Measurements from ENCODE around the gene C20orf141. TPM values are rescaled to one million over a fixed set of nuclear protein-coding genes. Genes with fewer than 3 reads are reported as not detected.

The C20orf141 gene
- total RNA-seq, 1 donor from 2014 or later: not detected

DNA sequence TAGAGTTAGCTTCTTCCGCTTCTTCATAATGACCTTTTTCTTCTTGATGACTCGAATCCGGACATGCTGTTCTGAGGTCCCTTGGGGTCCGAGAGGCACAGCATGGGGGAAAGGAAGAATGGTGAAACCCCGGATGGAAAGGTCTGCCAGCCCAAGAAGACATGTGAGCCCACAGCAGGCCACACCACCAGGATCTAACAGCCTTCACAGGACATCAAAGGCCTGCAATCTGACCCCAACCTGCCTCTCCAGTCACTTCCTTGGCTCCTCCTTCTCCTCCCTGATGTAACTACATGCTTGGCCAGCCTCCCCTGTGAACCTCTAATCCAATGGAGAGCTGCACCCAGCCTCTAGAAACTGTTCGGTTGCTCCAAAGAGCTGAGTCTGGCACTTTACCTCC lies 16.0 kb upstream of the C20orf141 start:
- H3K27me3 ChIP-seq (ENCODE audit: insufficient read depth, low read length): peaks cover 31% of the 10 kb centered on the region
- no peak overlapping the region for H3K27ac ChIP-seq (ENCODE audit: low read depth, low read length)
- Mint-ChIP-seq H3K4me3 (ENCODE audit: unreplicated experiment) (peak overlapping the region; percentile 71), H3K9me3 (ENCODE audit: unreplicated experiment) (peaks cover 19% of the 10 kb centered on the region), H3K36me3 (ENCODE audit: low read depth, unreplicated experiment) (peaks cover 3% of the 10 kb centered on the region), H3K27me3 (ENCODE audit: low read depth, unreplicated experiment) (peaks cover 46% of the 10 kb centered on the region), H3K4me1 (ENCODE audit: low read depth, unreplicated experiment) (peaks cover 3% of the 10 kb centered on the region), H3K27ac (ENCODE audit: unreplicated experiment) (no peak overlapping the region)
- TF ChIP-seq, protein P1, sequence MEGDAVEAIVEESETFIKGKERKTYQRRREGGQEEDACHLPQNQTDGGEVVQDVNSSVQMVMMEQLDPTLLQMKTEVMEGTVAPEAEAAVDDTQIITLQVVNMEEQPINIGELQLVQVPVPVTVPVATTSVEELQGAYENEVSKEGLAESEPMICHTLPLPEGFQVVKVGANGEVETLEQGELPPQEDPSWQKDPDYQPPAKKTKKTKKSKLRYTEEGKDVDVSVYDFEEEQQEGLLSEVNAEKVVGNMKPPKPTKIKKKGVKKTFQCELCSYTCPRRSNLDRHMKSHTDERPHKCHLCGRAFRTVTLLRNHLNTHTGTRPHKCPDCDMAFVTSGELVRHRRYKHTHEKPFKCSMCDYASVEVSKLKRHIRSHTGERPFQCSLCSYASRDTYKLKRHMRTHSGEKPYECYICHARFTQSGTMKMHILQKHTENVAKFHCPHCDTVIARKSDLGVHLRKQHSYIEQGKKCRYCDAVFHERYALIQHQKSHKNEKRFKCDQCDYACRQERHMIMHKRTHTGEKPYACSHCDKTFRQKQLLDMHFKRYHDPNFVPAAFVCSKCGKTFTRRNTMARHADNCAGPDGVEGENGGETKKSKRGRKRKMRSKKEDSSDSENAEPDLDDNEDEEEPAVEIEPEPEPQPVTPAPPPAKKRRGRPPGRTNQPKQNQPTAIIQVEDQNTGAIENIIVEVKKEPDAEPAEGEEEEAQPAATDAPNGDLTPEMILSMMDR (IDR thresholded peaks at IDR 0.05; ENCODE audit: insufficient read depth, low read depth, low read length): no peak
- no peak for TF ChIP-seq EZH2 (IDR thresholded peaks at IDR 0.05; ENCODE audit: insufficient read depth, low read length)
- H3K36me3 ChIP-seq (ENCODE audit: insufficient read depth, low read length): no peaks in the 10 kb centered on the region
- no peak overlapping the region for H3K9ac ChIP-seq (ENCODE audit: low read length)
- no peak overlapping the region for H3K4me3 ChIP-seq (ENCODE audit: insufficient read depth, low read depth, low read length)
- FAIRE-seq (no peak), DNase-seq (ENCODE audit: low read depth) (no peak)
- no peaks in the 10 kb centered on the region for H3K79me2 ChIP-seq (ENCODE audit: insufficient read depth, low read length)
- peak overlapping the region; percentile 94 for H3K4me2 ChIP-seq (ENCODE audit: low read length)
- H3K4me1 ChIP-seq (ENCODE audit: insufficient read depth, low read length): peaks cover 8% of the 10 kb centered on the region
- H4K20me1 ChIP-seq (ENCODE audit: insufficient read depth, low read length): no peaks in the 10 kb centered on the region
- H2AFZ ChIP-seq (ENCODE audit: low read depth, low read length): no peak overlapping the region
- H3K9me3 ChIP-seq (ENCODE audit: insufficient read depth, low read depth, low read length): peaks cover 10% of the 10 kb centered on the region

DNA sequence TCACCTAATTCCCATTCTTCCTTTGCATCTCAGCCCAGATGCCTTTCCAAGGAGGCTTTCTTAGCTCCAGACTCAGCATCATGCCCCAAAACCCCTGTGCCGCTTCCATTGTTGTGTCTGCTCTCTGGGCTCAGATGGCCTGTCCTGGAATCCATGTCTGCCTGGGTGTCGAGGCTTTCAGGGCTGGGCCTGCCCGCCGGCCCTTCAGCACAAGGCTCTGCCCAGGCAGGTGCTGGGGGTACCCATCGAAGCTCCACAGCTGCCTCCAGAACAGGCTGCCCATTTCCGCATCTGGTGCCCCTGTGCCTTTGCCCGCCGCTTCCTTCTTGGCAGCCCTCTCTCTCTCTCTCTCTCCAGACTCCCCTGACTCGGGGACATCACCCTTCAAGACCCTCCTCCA lies 15.5 kb upstream of the C20orf141 start:
- H3K27me3 Mint-ChIP-seq (ENCODE audit: low read depth, unreplicated experiment): peaks cover 48% of the 10 kb centered on the region
- peaks cover 3% of the 10 kb centered on the region for H3K4me1 Mint-ChIP-seq (ENCODE audit: low read depth, unreplicated experiment)
- Histone ChIP-seq H2AFZ (ENCODE audit: low read depth, low read length) (peak overlapping the region; percentile 78), H3K9ac (ENCODE audit: low read length) (peak overlapping the region; percentile 46), H3K4me1 (ENCODE audit: insufficient read depth, low read length) (peaks cover 8% of the 10 kb centered on the region), H3K9me3 (ENCODE audit: insufficient read depth, low read depth, low read length) (peaks cover 11% of the 10 kb centered on the region), H4K20me1 (ENCODE audit: insufficient read depth, low read length) (no peaks in the 10 kb centered on the region), H3K4me2 (ENCODE audit: low read length) (peak overlapping the region; percentile 94), H3K27ac (ENCODE audit: low read depth, low read length) (no peak overlapping the region), H3K4me3 (ENCODE audit: insufficient read depth, low read depth, low read length) (peak overlapping the region; percentile 62), H3K79me2 (ENCODE audit: insufficient read depth, low read length) (no peaks in the 10 kb centered on the region), H3K27me3 (ENCODE audit: insufficient read depth, low read length) (peaks cover 36% of the 10 kb centered on the region), H3K36me3 (ENCODE audit: insufficient read depth, low read length) (no peaks in the 10 kb centered on the region)
- no peak for FAIRE-seq
- H3K4me3 Mint-ChIP-seq (ENCODE audit: unreplicated experiment): peak overlapping the region; percentile 82
- no peak for DNase-seq (ENCODE audit: low read depth)
- peaks cover 20% of the 10 kb centered on the region for H3K9me3 Mint-ChIP-seq (ENCODE audit: unreplicated experiment)
- H3K27ac Mint-ChIP-seq (ENCODE audit: unreplicated experiment): no peak overlapping the region
- peaks cover 3% of the 10 kb centered on the region for H3K36me3 Mint-ChIP-seq (ENCODE audit: low read depth, unreplicated experiment)
- TF ChIP-seq, protein P1 (IDR thresholded peaks at IDR 0.05; ENCODE audit: insufficient read depth, low read depth, low read length): no peak
- TF ChIP-seq EZH2 (IDR thresholded peaks at IDR 0.05; ENCODE audit: insufficient read depth, low read length): no peak

DNA sequence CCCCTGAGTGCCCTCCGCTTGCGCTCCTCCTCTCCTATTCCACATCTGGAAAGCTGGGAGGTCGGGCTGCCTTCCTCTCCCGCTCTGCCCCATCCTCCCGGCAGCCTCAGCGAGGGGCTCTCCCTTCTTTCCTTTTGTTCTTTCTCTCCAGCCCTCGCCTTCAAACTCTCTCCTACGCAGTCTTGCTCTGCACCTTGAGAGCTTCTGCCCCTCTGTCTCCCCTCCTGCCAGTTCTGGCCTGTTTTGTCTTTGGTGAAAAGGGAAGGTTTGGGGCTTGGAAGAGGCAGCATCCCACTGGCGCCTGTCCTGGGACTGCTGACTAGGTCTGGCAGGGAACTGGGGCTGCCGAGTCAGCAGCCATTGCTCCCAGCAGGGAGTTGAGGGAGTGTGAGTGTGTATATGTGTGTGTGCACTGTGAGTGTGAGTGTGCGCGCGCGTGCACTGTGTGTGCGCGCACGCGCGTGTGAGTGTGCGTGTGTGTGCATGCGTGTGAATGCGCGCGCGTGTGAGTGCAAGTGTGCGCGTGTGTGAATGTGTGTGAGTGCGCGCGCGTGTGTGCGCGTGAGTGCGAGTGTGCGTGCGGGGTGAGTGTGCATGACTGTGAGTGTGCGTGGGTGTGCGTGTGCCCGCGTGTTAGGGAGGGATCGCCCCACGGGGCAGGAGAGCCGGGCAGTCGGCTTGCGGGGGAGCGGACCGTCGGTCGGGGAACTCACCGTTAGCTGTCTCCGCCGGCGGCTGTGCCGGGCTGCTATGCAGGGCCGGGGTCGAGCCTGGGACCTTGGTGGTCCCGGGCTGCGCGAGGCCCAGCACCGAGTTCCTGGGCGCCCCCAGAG lies 14.9 kb upstream of the C20orf141 start:
- peaks cover 40% of the 10 kb centered on the region for H3K27me3 ChIP-seq (ENCODE audit: insufficient read depth, low read length)
- H3K9ac ChIP-seq (ENCODE audit: low read length): peak overlapping the region; percentile 46
- H3K79me2 ChIP-seq (ENCODE audit: insufficient read depth, low read length): no peaks in the 10 kb centered on the region
- H3K4me3 ChIP-seq (ENCODE audit: insufficient read depth, low read depth, low read length): peak overlapping the region; percentile 62
- H3K4me3 Mint-ChIP-seq (ENCODE audit: unreplicated experiment): peak overlapping the region; percentile 82
- peaks cover 48% of the 10 kb centered on the region for H3K27me3 Mint-ChIP-seq (ENCODE audit: low read depth, unreplicated experiment)
- peaks cover 8% of the 10 kb centered on the region for H3K4me1 ChIP-seq (ENCODE audit: insufficient read depth, low read length)
- H3K4me1 Mint-ChIP-seq (ENCODE audit: low read depth, unreplicated experiment): peaks cover 3% of the 10 kb centered on the region
- H3K27ac ChIP-seq (ENCODE audit: low read depth, low read length): no peak overlapping the region
- no peak overlapping the region for H3K27ac Mint-ChIP-seq (ENCODE audit: unreplicated experiment)
- H3K9me3 ChIP-seq (ENCODE audit: insufficient read depth, low read depth, low read length): peaks cover 11% of the 10 kb centered on the region
- peak overlapping the region; percentile 78 for H2AFZ ChIP-seq (ENCODE audit: low read depth, low read length)
- H3K36me3 Mint-ChIP-seq (ENCODE audit: low read depth, unreplicated experiment): peaks cover 3% of the 10 kb centered on the region
- H3K4me2 ChIP-seq (ENCODE audit: low read length): peak overlapping the region; percentile 94
- H4K20me1 ChIP-seq (ENCODE audit: insufficient read depth, low read length): no peaks in the 10 kb centered on the region
- TF ChIP-seq EZH2 (IDR thresholded peaks at IDR 0.05; ENCODE audit: insufficient read depth, low read length): peak; percentile 85
- TF ChIP-seq, protein P1 (IDR thresholded peaks at IDR 0.05; ENCODE audit: insufficient read depth, low read depth, low read length): no peak
- DNase-seq (ENCODE audit: low read depth): no peak
- no peaks in the 10 kb centered on the region for H3K36me3 ChIP-seq (ENCODE audit: insufficient read depth, low read length)
- no peak for FAIRE-seq
- H3K9me3 Mint-ChIP-seq (ENCODE audit: unreplicated experiment): peaks cover 20% of the 10 kb centered on the region
